Measurements from ENCODE around the gene COL26A1.

The COL26A1 gene

GRCh38 chr7:101537205-101537604 is 174.5 kb downstream of the COL26A1 start:
- no peak for DNase-seq

- DNase-seq = no peak
Measured at GRCh38 chr7:101537935-101538595, 175.4 kb downstream of the COL26A1 start.

- peak; percentile 93 for DNase-seq
Measured at GRCh38 chr7:101538596-101539459, 176.2 kb downstream of the COL26A1 start.

- DNase-seq = no peak
Measured at GRCh38 chr7:101539784-101540183, 177.1 kb downstream of the COL26A1 start.

- DNase-seq = peak; percentile 95
Measured at GRCh38 chr7:101542527-101543241, 180.0 kb downstream of the COL26A1 start.

- no peak for DNase-seq
Measured at GRCh38 chr7:101543242-101543766, 180.6 kb downstream of the COL26A1 start.

- no peak for DNase-seq
Measured at GRCh38 chr7:101543846-101544245, 181.2 kb downstream of the COL26A1 start.

GRCh38 chr7:101545441-101546190 is 182.9 kb downstream of the COL26A1 start:
- DNase-seq = no peak

- DNase-seq = no peak
Measured at GRCh38 chr7:101546308-101546936, 183.7 kb downstream of the COL26A1 start.

GRCh38 chr7:101547022-101547915 is 184.6 kb downstream of the COL26A1 start:
- no peak for DNase-seq

GRCh38 chr7:101547916-101548661 is 185.4 kb downstream of the COL26A1 start:
- DNase-seq = no peak

GRCh38 chr7:101549734-101550133 is 187.1 kb downstream of the COL26A1 start:
- no peak for DNase-seq

- peak; percentile 28 for DNase-seq
Measured at GRCh38 chr7:101550641-101551541, 188.2 kb downstream of the COL26A1 start.

GRCh38 chr7:101553018-101553770 is 190.5 kb downstream of the COL26A1 start:
- peak; percentile 13 for DNase-seq

GRCh38 chr7:101553771-101554445 is 191.2 kb downstream of the COL26A1 start:
- DNase-seq = peak; percentile 28

GRCh38 chr7:101554584-101555268 is 192.1 kb downstream of the COL26A1 start:
- peak; percentile 42 for DNase-seq
